ENCODE data around the gene GRAMD2B.

- TF ChIP-seq CTCF (IDR thresholded peaks at IDR 0.05), result no peak
- TF ChIP-seq POLR2AphosphoS5 (IDR thresholded peaks at IDR 0.05), result no peak
These were observed 6.0 kb upstream of the GRAMD2B start for GRCh38 chr5:126417178-126417577.

All from upper lobe of left lung (tissue), 4 donors.